Measurements from ENCODE around the gene ZNHIT6. TPM values are rescaled to one million over a fixed set of nuclear protein-coding genes. Genes with fewer than 3 reads are reported as not detected.

ZNHIT6 gene
- total and polyA plus RNA-seq, 2 experiments from 2014 or later = 11.1 to 17.4 TPM

- Histone ChIP-seq H3K36me3 (no peaks in the 10 kb centered on the region), H3K9me3 (ENCODE audit: low read depth) (no peaks in the 10 kb centered on the region), H3K27ac (no peak overlapping the region), H3K4me1 (ENCODE audit: low read depth) (peaks cover 6% of the 10 kb centered on the region), H3K27me3 (no peaks in the 10 kb centered on the region), H3K4me3 (no peak overlapping the region)
- DNase-seq (ENCODE audit: low read depth in 1 of 2, low spot score in 1 of 2) = no peak
- no peak for TF ChIP-seq CTCF (IDR thresholded peaks at IDR 0.05; ENCODE audit: low read depth, low read length)
Observed at GRCh38 chr1:85624361-85624760, 83.9 kb downstream of the ZNHIT6 start.

GRCh38 chr1:85623061-85623471 is 85.2 kb downstream of the ZNHIT6 start:
- H3K36me3 ChIP-seq = no peaks in the 10 kb centered on the region
- H3K27ac ChIP-seq = no peak overlapping the region
- peak in 1 of 2 donors; percentile 41 for DNase-seq (ENCODE audit: low read depth in 1 of 2, low spot score in 1 of 2)

GRCh38 chr1:85621430-85621829 is 86.8 kb downstream of the ZNHIT6 start:
- Histone ChIP-seq H3K4me1 (ENCODE audit: low read depth) (no peaks in the 10 kb centered on the region), H3K9me3 (ENCODE audit: low read depth) (no peaks in the 10 kb centered on the region), H3K36me3 (no peaks in the 10 kb centered on the region), H3K4me3 (no peak overlapping the region), H3K27ac (no peak overlapping the region), H3K27me3 (no peaks in the 10 kb centered on the region)
- no peak for TF ChIP-seq CTCF (IDR thresholded peaks at IDR 0.05; ENCODE audit: low read depth, low read length)
- no peak for DNase-seq (ENCODE audit: low read depth in 1 of 2, low spot score in 1 of 2)

More at GRCh38 chr1:85623061-85623471, 85.2 kb downstream of the ZNHIT6 start:
- no peaks in the 10 kb centered on the region for H3K9me3 ChIP-seq (ENCODE audit: low read depth)
- no peaks in the 10 kb centered on the region for H3K27me3 ChIP-seq
- no peak overlapping the region for H3K4me3 ChIP-seq
- no peaks in the 10 kb centered on the region for H3K4me1 ChIP-seq (ENCODE audit: low read depth)
- TF ChIP-seq CTCF (IDR thresholded peaks at IDR 0.05; ENCODE audit: low read depth, low read length) = no peak

DNA sequence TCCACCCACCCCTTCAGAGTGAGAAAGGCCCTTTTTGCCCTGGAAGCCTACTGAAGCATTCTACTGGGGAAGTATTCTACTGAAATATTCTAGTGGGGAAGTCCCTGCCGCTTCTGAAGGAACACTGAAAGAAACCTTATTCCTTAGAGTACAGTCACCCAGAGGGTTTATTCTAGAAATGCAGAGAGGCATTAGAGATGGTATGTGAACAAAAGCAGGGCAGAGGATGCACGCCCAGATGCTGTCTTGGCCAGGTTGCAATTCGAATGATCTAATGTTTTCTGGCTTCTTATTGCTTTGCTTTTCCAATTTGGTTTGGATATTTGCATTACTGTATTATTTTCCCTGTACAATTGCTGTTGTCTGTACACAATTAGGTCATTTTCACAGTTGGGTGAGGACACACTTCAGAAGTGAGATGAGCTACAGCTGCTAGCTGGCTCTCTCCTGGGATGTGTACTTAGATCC is 90.6 kb downstream of the ZNHIT6 start:
- H3K4me1 ChIP-seq (ENCODE audit: low read depth) = peaks cover 6% of the 10 kb centered on the region
- no peaks in the 10 kb centered on the region for H3K27me3 ChIP-seq
- no peak overlapping the region for H3K27ac ChIP-seq
- H3K36me3 ChIP-seq = no peaks in the 10 kb centered on the region
- no peaks in the 10 kb centered on the region for H3K9me3 ChIP-seq (ENCODE audit: low read depth)
- peak in 1 of 2 donors; percentile 22 for DNase-seq (ENCODE audit: low read depth in 1 of 2, low spot score in 1 of 2)
- no peak for TF ChIP-seq CTCF (IDR thresholded peaks at IDR 0.05; ENCODE audit: low read depth, low read length)
- no peak overlapping the region for H3K4me3 ChIP-seq

DNA sequence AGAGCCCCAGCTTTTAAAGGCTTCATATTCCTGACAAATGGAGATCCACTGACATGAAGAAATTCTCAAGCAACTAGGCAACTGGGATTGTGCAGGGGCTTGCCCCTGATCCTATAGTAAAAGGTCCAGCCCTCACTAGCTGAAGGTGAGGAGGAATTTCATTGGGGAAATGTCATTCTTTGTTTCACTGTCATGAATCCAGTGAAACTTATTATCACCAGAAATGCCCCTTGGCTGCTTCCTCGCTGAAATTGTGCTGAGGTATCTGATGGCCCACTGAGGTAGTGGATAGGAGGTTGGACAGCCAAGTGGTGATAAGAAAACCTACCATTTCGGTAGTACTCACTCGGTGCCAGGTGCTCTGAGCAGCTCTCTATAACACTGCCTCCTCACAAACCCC is 91.5 kb downstream of the ZNHIT6 start:
- no peaks in the 10 kb centered on the region for H3K27me3 ChIP-seq
- no peak for TF ChIP-seq CTCF (IDR thresholded peaks at IDR 0.05; ENCODE audit: low read depth, low read length)

GRCh38 chr1:85616364-85616705 is 91.9 kb downstream of the ZNHIT6 start:
- no peak for DNase-seq (ENCODE audit: low read depth in 1 of 2, low spot score in 1 of 2)
- no peaks in the 10 kb centered on the region for H3K36me3 ChIP-seq
- H3K27ac ChIP-seq = no peak overlapping the region
- no peak overlapping the region for H3K4me3 ChIP-seq
- TF ChIP-seq CTCF (IDR thresholded peaks at IDR 0.05; ENCODE audit: low read depth, low read length) = no peak
- H3K4me1 ChIP-seq (ENCODE audit: low read depth) = peaks cover 15% of the 10 kb centered on the region
- H3K27me3 ChIP-seq = no peaks in the 10 kb centered on the region
- H3K9me3 ChIP-seq (ENCODE audit: low read depth) = no peaks in the 10 kb centered on the region

More for the DNA sequence above, 91.5 kb downstream of the ZNHIT6 start:
- DNase-seq (ENCODE audit: low read depth in 1 of 2, low spot score in 1 of 2) = no peak
- Histone ChIP-seq H3K9me3 (ENCODE audit: low read depth) (no peaks in the 10 kb centered on the region), H3K27ac (no peak overlapping the region), H3K36me3 (no peaks in the 10 kb centered on the region), H3K4me3 (no peak overlapping the region), H3K4me1 (ENCODE audit: low read depth) (peaks cover 15% of the 10 kb centered on the region)
